HEK293 (cell line): ENCODE results near the gene NR2F2.

Experiments
- PRDM1 ChIP-seq: fragments of 450-650 bp; formaldehyde crosslinking; IDR thresholded peaks from 2 replicates; pipeline ENCODE4; 2016; ENCODE audit warnings: missing biosample characterization, missing genetic modification characterization
- ZNF169 ChIP-seq: fragments of 450-650 bp; formaldehyde crosslinking; IDR thresholded peaks from 2 replicates; pipeline ENCODE4 v1.5.1; 2016; ENCODE audit warnings: missing biosample characterization, missing genetic modification characterization
- TF ChIP-seq, protein P1 (sequence below): fragments of 450-650 bp; formaldehyde crosslinking; IDR thresholded peaks from 2 replicates; pipeline ENCODE4 v1.5.1; 2016; ENCODE audit warnings: missing biosample characterization, missing genetic modification characterization
- TF ChIP-seq, protein P2 (sequence below): sonication (generic); formaldehyde crosslinking; IDR thresholded peaks from 2 replicates; pipeline ENCODE4 v1.8.1; 2022; ENCODE audit warnings: mild to moderate bottlenecking, moderate library complexity, missing genetic modification reagents

DNA sequence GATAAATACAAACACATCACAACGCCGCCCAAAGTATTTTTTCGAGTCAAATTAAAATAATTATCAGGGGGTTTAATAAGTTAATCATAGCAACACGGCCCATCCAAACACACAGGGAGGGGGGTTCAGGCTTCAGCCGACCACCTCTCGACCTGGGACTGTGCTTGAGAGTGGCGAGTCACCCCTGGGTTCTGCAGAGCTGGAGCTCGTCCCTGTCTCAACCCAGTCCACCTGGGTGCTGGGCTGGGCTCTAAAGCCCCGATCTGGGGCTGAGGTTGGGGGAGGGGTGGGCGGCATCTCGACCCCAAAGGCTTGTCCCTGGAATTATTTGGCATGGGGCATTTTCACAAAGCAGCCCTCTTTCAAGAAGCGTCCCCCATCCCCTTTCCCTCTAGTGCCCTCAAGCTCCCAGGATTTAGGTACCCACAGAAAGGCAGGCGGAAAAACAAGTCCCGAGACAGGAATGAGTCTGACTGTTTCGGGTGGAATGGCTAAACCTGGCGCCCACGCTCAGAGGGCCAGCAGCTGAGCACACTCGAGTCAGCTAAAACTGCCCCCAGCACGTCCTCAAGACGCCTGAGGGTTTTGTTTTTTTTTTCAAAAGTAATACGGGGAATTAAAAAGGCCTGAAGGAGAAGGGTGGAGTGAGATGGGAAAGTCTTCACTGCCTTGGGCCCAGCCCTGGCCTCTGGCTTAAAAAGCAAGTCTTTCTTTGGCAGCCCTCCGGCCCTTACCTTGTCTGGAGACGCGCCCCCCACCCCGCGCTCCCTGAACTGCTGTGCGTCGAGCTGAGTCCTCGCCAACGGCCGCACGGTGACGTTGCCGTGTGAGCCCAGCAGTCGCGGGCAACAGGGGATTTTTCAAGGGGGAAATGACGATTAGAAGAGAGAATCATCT, 32.5 kb downstream of the NR2F2 start:
- no peak for TF ChIP-seq ZNF169 (tag by site-specific recombination)
- TF ChIP-seq, protein P1, sequence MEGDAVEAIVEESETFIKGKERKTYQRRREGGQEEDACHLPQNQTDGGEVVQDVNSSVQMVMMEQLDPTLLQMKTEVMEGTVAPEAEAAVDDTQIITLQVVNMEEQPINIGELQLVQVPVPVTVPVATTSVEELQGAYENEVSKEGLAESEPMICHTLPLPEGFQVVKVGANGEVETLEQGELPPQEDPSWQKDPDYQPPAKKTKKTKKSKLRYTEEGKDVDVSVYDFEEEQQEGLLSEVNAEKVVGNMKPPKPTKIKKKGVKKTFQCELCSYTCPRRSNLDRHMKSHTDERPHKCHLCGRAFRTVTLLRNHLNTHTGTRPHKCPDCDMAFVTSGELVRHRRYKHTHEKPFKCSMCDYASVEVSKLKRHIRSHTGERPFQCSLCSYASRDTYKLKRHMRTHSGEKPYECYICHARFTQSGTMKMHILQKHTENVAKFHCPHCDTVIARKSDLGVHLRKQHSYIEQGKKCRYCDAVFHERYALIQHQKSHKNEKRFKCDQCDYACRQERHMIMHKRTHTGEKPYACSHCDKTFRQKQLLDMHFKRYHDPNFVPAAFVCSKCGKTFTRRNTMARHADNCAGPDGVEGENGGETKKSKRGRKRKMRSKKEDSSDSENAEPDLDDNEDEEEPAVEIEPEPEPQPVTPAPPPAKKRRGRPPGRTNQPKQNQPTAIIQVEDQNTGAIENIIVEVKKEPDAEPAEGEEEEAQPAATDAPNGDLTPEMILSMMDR (tag by site-specific recombination) = no peak
- TF ChIP-seq PRDM1 (tag by site-specific recombination) = no peak
- TF ChIP-seq, protein P2, sequence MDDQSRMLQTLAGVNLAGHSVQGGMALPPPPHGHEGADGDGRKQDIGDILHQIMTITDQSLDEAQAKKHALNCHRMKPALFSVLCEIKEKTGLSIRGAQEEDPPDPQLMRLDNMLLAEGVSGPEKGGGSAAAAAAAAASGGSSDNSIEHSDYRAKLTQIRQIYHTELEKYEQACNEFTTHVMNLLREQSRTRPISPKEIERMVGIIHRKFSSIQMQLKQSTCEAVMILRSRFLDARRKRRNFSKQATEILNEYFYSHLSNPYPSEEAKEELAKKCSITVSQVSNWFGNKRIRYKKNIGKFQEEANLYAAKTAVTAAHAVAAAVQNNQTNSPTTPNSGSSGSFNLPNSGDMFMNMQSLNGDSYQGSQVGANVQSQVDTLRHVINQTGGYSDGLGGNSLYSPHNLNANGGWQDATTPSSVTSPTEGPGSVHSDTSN (CRISPR knock-in tag) = no peak
